IMR-90 (cell line): ENCODE measurements around the gene SLC2A13. TPM values are rescaled to one million over a fixed set of nuclear protein-coding genes. Genes with fewer than 3 reads are reported as not detected.

ENCODE experiments used
- ATAC-seq: fragments of 200-7000 bp; cut with Tn5 transposase; 2 replicates; pipeline ENCODE4 v1.9.1; 2020; ENCODE audit warnings: low read depth, mild to moderate bottlenecking, moderate library complexity
- BruUV-seq: library from RNA; stranded (reverse); fragments of 400-500 nt; replicated peaks from 2 replicates; lab custom pipeline; 2021; lab: Mats Ljungman, UMichigan
- CTCF ChIA-PET: fragments of 300-600 bp; formaldehyde crosslinking; extraction: SDS; loops from one replicate; lab custom pipeline; 2021; ENCODE audit warnings: antibody characterized with exemption; lab: Yijun Ruan, JAX
- POLR2A ChIA-PET: fragments of 300-600 bp; sonication (Branson Sonifier 250); formaldehyde crosslinking; loops from one replicate; lab custom pipeline; 2022; ENCODE audit warnings: antibody characterized with exemption; ENCODE audit not compliant: unreplicated experiment; lab: Charles Lee
- DNase-seq: peaks from one replicate; pipeline ENCODE4 v3.0.0; 2013
- H2AFZ ChIP-seq: replicated peaks from 2 replicates; pipeline ENCODE3; 2013; ENCODE audit warnings: low read length, mild to moderate bottlenecking; ENCODE audit not compliant: poor library complexity
- H2AK5ac ChIP-seq: 2 replicates; pipeline ENCODE4 v1.6.1; 2013; ENCODE audit warnings: low read depth, low read length, inconsistent platforms
- H2AK9ac ChIP-seq: replicated peaks from 2 replicates; pipeline ENCODE3; 2013; ENCODE audit warnings: mild to moderate bottlenecking, low read depth, low read length, moderate library complexity; ENCODE audit not compliant: poor library complexity
- H2BK120ac ChIP-seq: 2 replicates; pipeline ENCODE4 v1.6.1; 2013; ENCODE audit warnings: low read depth, low read length, inconsistent platforms
- H2BK15ac ChIP-seq: 3 replicates; pipeline ENCODE4 v1.6.1; 2013; ENCODE audit warnings: low read depth, low read length, inconsistent platforms
- H2BK20ac ChIP-seq: 2 replicates; pipeline ENCODE4 v1.6.1; 2013; ENCODE audit warnings: low read depth, mild to moderate bottlenecking, inconsistent platforms, low read length, moderate library complexity
- H2BK5ac ChIP-seq: 2 replicates; pipeline ENCODE4 v1.6.1; 2013; ENCODE audit warnings: mild to moderate bottlenecking, low read depth, low read length, inconsistent platforms; ENCODE audit not compliant: poor library complexity, severe bottlenecking
- H3K14ac ChIP-seq: replicated peaks from 2 replicates; pipeline ENCODE4 v1.6.1; 2013; ENCODE audit warnings: low read depth, low read length, inconsistent platforms
- H3K18ac ChIP-seq: 2 replicates; pipeline ENCODE4 v1.6.1; 2013; ENCODE audit warnings: low read depth, low read length, control low read depth
- H3K23ac ChIP-seq: 2 replicates; pipeline ENCODE4 v1.6.1; 2013; ENCODE audit warnings: low read depth, low read length, inconsistent platforms
- H3K27ac ChIP-seq: 2 replicates; pipeline ENCODE4 v1.5.1; 2013; ENCODE audit warnings: mild to moderate bottlenecking, control low read depth, low read length; ENCODE audit not compliant: insufficient read depth
- H3K27me3 ChIP-seq: 2 replicates; pipeline ENCODE4 v1.6.1; 2013; ENCODE audit warnings: low read length; ENCODE audit not compliant: control insufficient read depth, insufficient read depth
- H3K36me3 ChIP-seq: 2 replicates; pipeline ENCODE4 v1.6.1; 2013; ENCODE audit warnings: low read length, mixed read lengths; ENCODE audit not compliant: control insufficient read depth, insufficient read depth
- H3K4ac ChIP-seq: 2 replicates; pipeline ENCODE4 v1.6.1; 2013; ENCODE audit warnings: low read depth, low read length, inconsistent platforms
- H3K4me1 ChIP-seq: 2 replicates; pipeline ENCODE4 v1.6.1; 2013; ENCODE audit warnings: low read length, mixed read lengths; ENCODE audit not compliant: control insufficient read depth, insufficient read depth
- H3K4me2 ChIP-seq: 2 replicates; pipeline ENCODE4 v1.6.1; 2013; ENCODE audit warnings: low read depth, mild to moderate bottlenecking, control low read depth, low read length, moderate library complexity
- H3K4me3 ChIP-seq: 2 replicates; pipeline ENCODE4 v1.5.1; 2013; ENCODE audit warnings: low read depth, mild to moderate bottlenecking, control low read depth, low read length, moderate library complexity; ENCODE audit not compliant: insufficient read depth
- H3K56ac ChIP-seq: 2 replicates; pipeline ENCODE4 v1.6.1; 2013; ENCODE audit warnings: low read length, inconsistent platforms; ENCODE audit not compliant: insufficient read depth; ENCODE audit errors: extremely low read depth
- H3K79me1 ChIP-seq, 2 experiments: 2 replicates each; pipeline ENCODE4 v1.6.1; 2013; ENCODE audit warnings: low read length in 2 of 2, inconsistent platforms in 1 of 2, low read depth in 1 of 2
- H3K9ac ChIP-seq: 2 replicates; pipeline ENCODE4 v1.6.1; 2013; ENCODE audit warnings: low read depth, low read length, control low read depth
- H3K9me1 ChIP-seq: 2 replicates; pipeline ENCODE4 v1.6.1; 2013; ENCODE audit warnings: low read length, inconsistent platforms; ENCODE audit not compliant: insufficient read depth
- H3K9me3 ChIP-seq: 2 replicates; pipeline ENCODE4 v1.6.1; 2013; ENCODE audit warnings: low read length; ENCODE audit not compliant: control insufficient read depth, insufficient read depth
- H4K20me1 ChIP-seq: 2 replicates; pipeline ENCODE4 v1.6.1; 2013; ENCODE audit warnings: low read length, inconsistent platforms; ENCODE audit not compliant: insufficient read depth
- H4K5ac ChIP-seq: 2 replicates; pipeline ENCODE4 v1.6.1; 2013; ENCODE audit warnings: mild to moderate bottlenecking, low read depth, low read length, control low read depth
- H4K8ac ChIP-seq, 2 experiments: 2 replicates each; pipeline ENCODE4 v1.6.1; 2013; ENCODE audit warnings: low read depth in 2 of 2, low read length in 2 of 2, control low read depth in 1 of 2, inconsistent platforms in 1 of 2
- H4K91ac ChIP-seq: 2 replicates; pipeline ENCODE4 v1.6.1; 2013; ENCODE audit warnings: low read depth, low read length, inconsistent platforms; ENCODE audit not compliant: insufficient read depth
- MAFK ChIP-seq: IDR thresholded peaks from 2 replicates; pipeline ENCODE4 v1.6.1; 2012; ENCODE audit warnings: low read depth, low read length, improper control_type of control experiment
- RAD21 ChIP-seq: IDR thresholded peaks from 2 replicates; pipeline ENCODE4 v1.6.1; 2012; ENCODE audit warnings: low read length, improper control_type of control experiment
- SMC3 ChIP-seq: fragments of 150-350 bp; IDR thresholded peaks from 2 replicates; pipeline ENCODE4 v1.6.1; 2016; ENCODE audit warnings: low read depth, mild to moderate bottlenecking, antibody characterized with exemption, low read length, moderate library complexity
- WGBS, 2 experiments: methylation state at CpG; one replicate each; pipeline versions ENCODE4 v1.1.5 to v1.1.7; 2013; ENCODE audit warnings: missing lambda C conversion rate in 2 of 2; ENCODE audit not compliant: insufficient read length in 1 of 2; ENCODE audit errors: extremely low coverage in 2 of 2; 5-methylcytosine and 5-hydroxymethylcytosine counted together
- dilution Hi-C: fragments of 300-500 bp; cut with HindIII; formaldehyde crosslinking; loops from one replicate; pipeline ENCODE4 v1.14.3; 2018; ENCODE audit warnings: low sequenced_read_pairs; ENCODE audit not compliant: unreplicated experiment
- in situ Hi-C: fragments of 300-500 bp; cut with MboI; formaldehyde crosslinking; loops from 3 replicates; pipeline ENCODE4 v1.14.3; 2019; ENCODE audit warnings: low sequenced_read_pairs, inconsistent platforms, mixed read lengths
- intact Hi-C: fragments of 100-400 bp; cut with micrococcal nuclease; formaldehyde crosslinking; loops from 2 replicates; pipeline ENCODE4 v1.10.0; 2022
- polyA plus RNA-seq, 3 experiments: library from polyadenylated mRNA; depleted of rRNA; stranded (reverse); fragments of >200 nt; gene quantifications; 2 replicates each; pipeline ENCODE4 v1.2.3, GENCODE V29; 2012; ENCODE audit warnings: low replicate concordance in 1 of 3
- total RNA-seq: library from RNA; depleted of rRNA; stranded (reverse); fragments of >200 nt; gene quantifications from 2 replicates; pipeline ENCODE4 v1.2.3, GENCODE V29; 2012
- TF ChIP-seq, protein P1 (sequence below): conservative IDR thresholded peaks from 2 replicates; pipeline ENCODE4 v1.5.1; 2012; ENCODE audit warnings: mild to moderate bottlenecking, low read depth, low read length, improper control_type of control experiment

SLC2A13 gene
- total and polyA plus RNA-seq, 2 of the 4 experiments (the other 2 are of a cell fraction) = 1.5 to 3.9 TPM

DNA sequence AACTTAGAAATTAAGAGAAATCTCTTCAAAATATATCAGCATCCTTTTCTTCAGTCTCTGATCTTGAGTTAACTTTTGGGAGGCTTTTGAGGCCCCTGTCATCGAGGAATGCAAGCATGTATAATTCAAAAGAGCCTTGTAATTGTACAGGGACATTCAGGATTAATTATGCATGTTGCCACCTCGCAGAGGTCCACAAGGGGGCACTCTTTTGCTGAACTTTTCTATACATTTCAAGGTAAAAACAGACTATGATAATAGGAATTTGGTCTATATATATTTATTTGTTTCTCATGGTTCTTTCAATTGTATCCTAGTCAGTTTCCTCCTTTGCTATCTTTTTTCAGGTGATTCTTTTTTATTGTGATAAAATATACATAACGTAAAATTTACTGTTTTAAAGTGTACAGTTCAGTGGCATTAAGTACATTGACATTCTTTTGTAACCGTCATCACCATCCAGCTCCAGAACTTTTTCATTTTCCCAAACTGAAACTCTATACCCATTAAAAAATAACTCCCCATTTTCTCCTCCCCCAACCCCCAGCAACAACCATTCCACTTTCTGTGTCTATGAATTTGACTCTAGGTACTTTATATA, 47.0 kb upstream of the SLC2A13 start:
- Histone ChIP-seq H3K4me2 (no peak overlapping the region), H3K56ac (no peak overlapping the region), H3K14ac (no peak overlapping the region), H3K9me3 (no peaks in the 10 kb centered on the region), H2BK15ac (no peak overlapping the region), H3K9ac (no peak overlapping the region), H3K9me1 (no peaks in the 10 kb centered on the region), H3K27me3 (no peaks in the 10 kb centered on the region), H2AFZ (no peak overlapping the region), H2BK5ac (no peak overlapping the region), H2AK5ac (no peak overlapping the region), H3K36me3 (no peaks in the 10 kb centered on the region), H3K18ac (no peak overlapping the region), H4K20me1 (no peaks in the 10 kb centered on the region), H4K5ac (no peak overlapping the region), H2AK9ac (no peak overlapping the region), H2BK20ac (no peak overlapping the region), H4K91ac (no peak overlapping the region), H3K4ac (no peak overlapping the region), H3K4me1 (no peaks in the 10 kb centered on the region), H4K8ac (no peak overlapping the region), H3K4me3 (no peak overlapping the region), H3K79me1 (no peaks in the 10 kb centered on the region), H3K27ac (no peak overlapping the region), H3K23ac (no peak overlapping the region), H2BK120ac (no peak overlapping the region)
- intact Hi-C loops (loop anchor here (1.0 to 5.0 kb wide), 2 partner anchors 160 to 386 kb away; no protein-coding TSS in a partner anchor), dilution Hi-C loops (no loop called here), in situ Hi-C loops (loop anchor here (5.0 kb wide), 1 partner anchor 159 kb away; no protein-coding TSS in a partner anchor)
- ATAC-seq = no peak; the same call in 1 of the 2 replicates
- ChIA-PET POLR2A (no interaction called here), CTCF (no interaction called here)
- DNase-seq = peak; percentile 32
- BruUV-seq = no TSS peak
- no CpG with 5 or more reads among the region's 4 CpGs for WGBS, 2 experiments
- TF ChIP-seq MAFK (no peak), SMC3 (peak; percentile 73), RAD21 (peak; percentile 60)
- TF ChIP-seq, protein P1, sequence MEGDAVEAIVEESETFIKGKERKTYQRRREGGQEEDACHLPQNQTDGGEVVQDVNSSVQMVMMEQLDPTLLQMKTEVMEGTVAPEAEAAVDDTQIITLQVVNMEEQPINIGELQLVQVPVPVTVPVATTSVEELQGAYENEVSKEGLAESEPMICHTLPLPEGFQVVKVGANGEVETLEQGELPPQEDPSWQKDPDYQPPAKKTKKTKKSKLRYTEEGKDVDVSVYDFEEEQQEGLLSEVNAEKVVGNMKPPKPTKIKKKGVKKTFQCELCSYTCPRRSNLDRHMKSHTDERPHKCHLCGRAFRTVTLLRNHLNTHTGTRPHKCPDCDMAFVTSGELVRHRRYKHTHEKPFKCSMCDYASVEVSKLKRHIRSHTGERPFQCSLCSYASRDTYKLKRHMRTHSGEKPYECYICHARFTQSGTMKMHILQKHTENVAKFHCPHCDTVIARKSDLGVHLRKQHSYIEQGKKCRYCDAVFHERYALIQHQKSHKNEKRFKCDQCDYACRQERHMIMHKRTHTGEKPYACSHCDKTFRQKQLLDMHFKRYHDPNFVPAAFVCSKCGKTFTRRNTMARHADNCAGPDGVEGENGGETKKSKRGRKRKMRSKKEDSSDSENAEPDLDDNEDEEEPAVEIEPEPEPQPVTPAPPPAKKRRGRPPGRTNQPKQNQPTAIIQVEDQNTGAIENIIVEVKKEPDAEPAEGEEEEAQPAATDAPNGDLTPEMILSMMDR = peak; percentile 76
